ENCODE data around the gene SUGT1. TPM values are rescaled to one million over a fixed set of nuclear protein-coding genes. Genes with fewer than 3 reads are reported as not detected.
"Not testable (repeated sequence)": the region's sequence is repeated elsewhere in the genome, so short reads cannot be mapped to it uniquely, and the experiment has no call there.

The SUGT1 gene
- total RNA-seq, 1 experiment from 2014 or later, result 43.2 TPM

DNA sequence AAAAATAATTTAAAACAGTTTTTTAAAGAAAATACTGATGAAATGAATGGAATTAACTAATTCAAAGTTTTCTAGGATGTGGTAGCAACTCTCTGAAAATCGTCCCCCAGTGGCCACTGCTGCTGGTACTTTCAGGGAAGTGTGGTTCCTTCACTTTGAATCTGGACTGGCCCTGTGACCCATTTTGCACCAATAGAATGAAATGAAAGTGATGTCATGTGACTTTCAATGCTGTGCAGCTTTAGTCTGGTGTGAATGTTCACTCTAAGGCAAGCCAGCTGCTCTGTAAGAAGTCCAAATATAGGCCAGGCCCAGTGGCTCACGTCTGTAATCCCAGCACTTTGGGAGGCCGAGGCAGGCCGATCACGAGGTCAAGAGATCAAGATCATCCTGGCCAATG, 36.8 kb upstream of the SUGT1 start:
- Histone ChIP-seq H3K4me3 (ENCODE audit: low read depth in 2 of 2, low read length in 2 of 2) (no peak overlapping the region), H3K27me3 (ENCODE audit: control insufficient read depth, insufficient read depth, low read length) (no peaks in the 10 kb centered on the region), H3K4me1 (ENCODE audit: control insufficient read depth, insufficient read depth, low read length) (no peaks in the 10 kb centered on the region), H3K27ac (ENCODE audit: low read length) (no peak overlapping the region), H3K36me3 (ENCODE audit: control insufficient read depth, insufficient read depth, low read length) (peaks cover 4% of the 10 kb centered on the region; the same call in 1 of the 2 replicates), H3K9me3 (ENCODE audit: control insufficient read depth, insufficient read depth, low read depth, low read length) (no peaks in the 10 kb centered on the region)
- no peak for TF ChIP-seq SIN3A (IDR thresholded peaks at IDR 0.05; ENCODE audit: borderline replicate concordance, insufficient read depth, low read depth, low read length)
- BruUV-seq (replicated peaks), result no TSS peak
- no peak for ATAC-seq
- ChIA-PET POLR2A (no interaction called here), CTCF (no interaction called here)
- no peak for DNase-seq (ENCODE audit: low read depth, low spot score)
- intact Hi-C loops (cut with micrococcal nuclease; ENCODE audit: unreplicated experiment), result no loop called here
- in situ Hi-C loops (cut with HindIII; ENCODE audit: low pct_unique_long_range_greater_than_20kb, low sequenced_read_pairs), result no loop called here

GRCh38 chr13:52617070-52618060, 35.3 kb upstream of the SUGT1 start:
- intact Hi-C loops (cut with micrococcal nuclease; ENCODE audit: unreplicated experiment) (no loop called here), in situ Hi-C loops (cut with HindIII; ENCODE audit: low pct_unique_long_range_greater_than_20kb, low sequenced_read_pairs) (no loop called here)
- ChIA-PET CTCF (no interaction called here), POLR2A (interaction anchor here (0.6 kb wide), 1 partner anchor 61 kb away, joined by 12 read pairs; no protein-coding TSS in a partner anchor)
- peak; percentile 39 for DNase-seq (ENCODE audit: low read depth, low spot score)
- H3K36me3 ChIP-seq (ENCODE audit: control insufficient read depth, insufficient read depth, low read length), result peaks cover 4% of the 10 kb centered on the region; the same call in 1 of the 2 replicates
- H3K9me3 ChIP-seq (ENCODE audit: control insufficient read depth, insufficient read depth, low read depth, low read length), result no peaks in the 10 kb centered on the region
- TSS peak; percentile 85 for BruUV-seq (replicated peaks)
- peak overlapping the region; percentile 86 for H3K4me3 ChIP-seq (ENCODE audit: low read depth in 2 of 2, low read length in 2 of 2)
- peak; percentile 98 for ATAC-seq
- H3K27me3 ChIP-seq (ENCODE audit: control insufficient read depth, insufficient read depth, low read length), result no peaks in the 10 kb centered on the region
- TF ChIP-seq POLR2AphosphoS5 (IDR thresholded peaks at IDR 0.05; ENCODE audit: low read depth, low read length), result peak; percentile 73
- TF ChIP-seq SIN3A (IDR thresholded peaks at IDR 0.05; ENCODE audit: borderline replicate concordance, insufficient read depth, low read depth, low read length), result no peak
- TF ChIP-seq TCF7L2 (IDR thresholded peaks at IDR 0.05; ENCODE audit: low read depth, low read length), result no peak
- TF ChIP-seq, protein P1, sequence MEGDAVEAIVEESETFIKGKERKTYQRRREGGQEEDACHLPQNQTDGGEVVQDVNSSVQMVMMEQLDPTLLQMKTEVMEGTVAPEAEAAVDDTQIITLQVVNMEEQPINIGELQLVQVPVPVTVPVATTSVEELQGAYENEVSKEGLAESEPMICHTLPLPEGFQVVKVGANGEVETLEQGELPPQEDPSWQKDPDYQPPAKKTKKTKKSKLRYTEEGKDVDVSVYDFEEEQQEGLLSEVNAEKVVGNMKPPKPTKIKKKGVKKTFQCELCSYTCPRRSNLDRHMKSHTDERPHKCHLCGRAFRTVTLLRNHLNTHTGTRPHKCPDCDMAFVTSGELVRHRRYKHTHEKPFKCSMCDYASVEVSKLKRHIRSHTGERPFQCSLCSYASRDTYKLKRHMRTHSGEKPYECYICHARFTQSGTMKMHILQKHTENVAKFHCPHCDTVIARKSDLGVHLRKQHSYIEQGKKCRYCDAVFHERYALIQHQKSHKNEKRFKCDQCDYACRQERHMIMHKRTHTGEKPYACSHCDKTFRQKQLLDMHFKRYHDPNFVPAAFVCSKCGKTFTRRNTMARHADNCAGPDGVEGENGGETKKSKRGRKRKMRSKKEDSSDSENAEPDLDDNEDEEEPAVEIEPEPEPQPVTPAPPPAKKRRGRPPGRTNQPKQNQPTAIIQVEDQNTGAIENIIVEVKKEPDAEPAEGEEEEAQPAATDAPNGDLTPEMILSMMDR (IDR thresholded peaks at IDR 0.05), result no peak
- TF ChIP-seq REST (IDR thresholded peaks at IDR 0.05; ENCODE audit: insufficient read depth in 1 of 2, low read depth in 2 of 2, low read length in 1 of 2), result no peak
- no peaks in the 10 kb centered on the region for H3K4me1 ChIP-seq (ENCODE audit: control insufficient read depth, insufficient read depth, low read length)
- peak overlapping the region; percentile 81 for H3K27ac ChIP-seq (ENCODE audit: low read length)

DNA sequence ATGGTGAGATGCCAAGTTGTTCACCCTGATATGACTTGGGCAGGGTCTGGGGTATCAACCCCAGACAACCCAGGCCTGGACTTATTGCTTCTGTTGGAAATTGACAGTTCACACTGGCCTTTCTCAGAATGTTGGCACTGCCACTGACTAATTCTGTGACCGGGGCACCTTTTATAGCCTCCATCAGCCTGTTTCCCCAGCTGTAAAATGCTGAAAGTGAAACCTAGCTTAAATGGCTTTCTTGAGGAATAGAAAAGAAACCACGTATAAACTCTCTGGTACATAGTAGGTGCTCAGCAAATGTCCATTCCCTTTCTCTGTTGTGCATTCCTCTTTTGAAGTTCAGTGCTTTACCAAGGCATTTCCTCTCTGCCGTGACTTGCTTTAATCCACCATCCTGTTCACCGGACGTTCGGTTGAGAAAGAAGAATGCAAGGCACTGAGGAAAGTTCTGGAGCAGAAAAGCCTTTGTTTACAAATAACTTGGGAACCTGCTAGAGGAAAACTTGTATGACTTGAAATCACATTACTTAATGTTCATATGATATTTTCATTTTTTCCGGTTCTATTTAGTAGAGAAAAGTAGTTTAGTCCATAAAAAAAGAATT, 21.4 kb upstream of the SUGT1 start:
- POLR2A ChIA-PET; H3K4me3 ChIP-seq (ENCODE audit: low read depth in 2 of 2, low read length in 2 of 2); ATAC-seq; intact Hi-C loops (cut with micrococcal nuclease; ENCODE audit: unreplicated experiment); DNase-seq (ENCODE audit: low read depth, low spot score); H3K27me3 ChIP-seq (ENCODE audit: control insufficient read depth, insufficient read depth, low read length); CTCF ChIA-PET; BruUV-seq (replicated peaks); H3K27ac ChIP-seq (ENCODE audit: low read length); H3K4me1 ChIP-seq (ENCODE audit: control insufficient read depth, insufficient read depth, low read length); H3K9me3 ChIP-seq (ENCODE audit: control insufficient read depth, insufficient read depth, low read depth, low read length); H3K36me3 ChIP-seq (ENCODE audit: control insufficient read depth, insufficient read depth, low read length); in situ Hi-C loops (cut with HindIII; ENCODE audit: low pct_unique_long_range_greater_than_20kb, low sequenced_read_pairs): not testable (repeated sequence)
